Cardiac fibroblast (primary cell): ENCODE data around the gene PALLD.

Experiments used
- DNase-seq, 2 donors: peaks; one replicate each; pipeline versions ENCODE4 v3.0.0 to v3.0.0-alpha.2; 2010; ENCODE audit warnings: low read depth in 2 of 2
- H3K4me3 ChIP-seq, 2 donors: replicated peaks in 1 of 2; 1 replicate in 1 of 2; 2 replicates in 1 of 2; pipeline ENCODE4 v1.5.1; 2011; ENCODE audit warnings: low read depth in 2 of 2, low read length in 2 of 2, mild to moderate bottlenecking in 2 of 2, moderate library complexity in 1 of 2
- TF ChIP-seq, protein P1 (sequence below): IDR thresholded peaks from one replicate; pipeline ENCODE4 v1.5.1; 2011; ENCODE audit warnings: low read depth, mild to moderate bottlenecking, low read length, inconsistent platforms

The PALLD gene

DNA sequence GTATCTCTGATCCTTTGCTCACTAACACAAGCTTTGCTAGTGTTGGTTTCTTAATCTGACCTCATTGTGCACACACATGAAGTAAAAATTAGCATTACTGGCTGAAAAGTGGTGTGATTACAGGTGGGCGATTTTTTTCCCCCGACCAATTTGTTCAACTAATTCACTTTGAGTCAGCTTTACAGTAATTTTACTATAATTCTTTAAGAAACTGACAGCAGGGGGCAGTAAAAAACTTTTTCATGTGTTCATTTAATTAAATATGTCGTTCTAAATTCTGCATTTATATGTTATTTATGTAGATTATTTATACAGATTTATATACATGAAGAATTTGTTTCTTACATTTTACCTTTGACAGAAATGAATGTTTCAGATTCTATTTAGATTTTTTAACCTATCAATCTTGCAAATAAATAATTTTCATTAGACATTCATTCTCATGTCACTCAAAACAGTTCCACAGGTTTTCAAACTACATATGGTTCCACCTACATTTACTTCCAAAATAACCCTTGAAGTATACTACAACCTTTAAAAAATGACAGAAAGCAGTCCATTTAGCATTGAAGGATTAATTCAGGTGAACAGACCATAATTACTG is 17.5 kb downstream of the PALLD start:
- no peak overlapping the region for H3K4me3 ChIP-seq
- TF ChIP-seq, protein P1, sequence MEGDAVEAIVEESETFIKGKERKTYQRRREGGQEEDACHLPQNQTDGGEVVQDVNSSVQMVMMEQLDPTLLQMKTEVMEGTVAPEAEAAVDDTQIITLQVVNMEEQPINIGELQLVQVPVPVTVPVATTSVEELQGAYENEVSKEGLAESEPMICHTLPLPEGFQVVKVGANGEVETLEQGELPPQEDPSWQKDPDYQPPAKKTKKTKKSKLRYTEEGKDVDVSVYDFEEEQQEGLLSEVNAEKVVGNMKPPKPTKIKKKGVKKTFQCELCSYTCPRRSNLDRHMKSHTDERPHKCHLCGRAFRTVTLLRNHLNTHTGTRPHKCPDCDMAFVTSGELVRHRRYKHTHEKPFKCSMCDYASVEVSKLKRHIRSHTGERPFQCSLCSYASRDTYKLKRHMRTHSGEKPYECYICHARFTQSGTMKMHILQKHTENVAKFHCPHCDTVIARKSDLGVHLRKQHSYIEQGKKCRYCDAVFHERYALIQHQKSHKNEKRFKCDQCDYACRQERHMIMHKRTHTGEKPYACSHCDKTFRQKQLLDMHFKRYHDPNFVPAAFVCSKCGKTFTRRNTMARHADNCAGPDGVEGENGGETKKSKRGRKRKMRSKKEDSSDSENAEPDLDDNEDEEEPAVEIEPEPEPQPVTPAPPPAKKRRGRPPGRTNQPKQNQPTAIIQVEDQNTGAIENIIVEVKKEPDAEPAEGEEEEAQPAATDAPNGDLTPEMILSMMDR = peak; percentile 15
- peak; percentile 61 to 75 for DNase-seq

DNA sequence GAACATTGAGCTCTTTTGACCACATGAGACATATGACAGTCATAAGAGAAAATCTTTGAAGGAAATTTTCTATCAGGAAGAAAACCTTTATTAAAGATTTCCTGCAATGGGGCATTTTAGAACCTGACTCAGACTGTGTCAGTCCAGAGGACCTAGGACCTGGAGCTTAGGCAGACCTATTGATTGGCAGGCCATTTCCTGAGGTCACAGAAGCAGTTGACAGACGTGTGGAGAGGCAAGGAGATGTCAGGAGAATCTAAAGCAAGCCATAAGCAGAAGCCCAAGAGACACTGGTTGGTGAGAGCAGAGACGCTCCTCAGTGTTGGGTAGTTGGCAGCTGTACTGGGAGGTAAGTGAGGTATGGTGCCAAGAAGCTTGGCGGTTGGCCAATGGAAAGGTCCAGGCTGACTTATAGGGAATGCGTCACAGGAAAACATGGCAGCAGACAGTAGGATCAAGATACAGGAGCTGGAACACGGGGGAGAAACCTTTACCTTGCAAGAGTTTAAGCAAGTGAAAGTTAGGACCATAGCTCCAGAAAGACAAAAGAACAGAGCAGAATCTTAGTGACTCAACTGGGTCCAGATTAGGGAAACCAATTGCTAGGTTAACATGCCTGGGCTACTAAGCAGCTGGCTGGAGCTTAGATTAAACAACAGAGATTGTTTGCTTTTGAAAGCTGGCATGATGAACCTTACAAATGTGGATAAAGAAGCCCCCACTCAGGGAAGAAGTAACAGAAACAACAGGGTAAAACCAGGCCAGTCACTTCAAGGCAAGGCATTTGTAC is 18.6 kb downstream of the PALLD start:
- TF ChIP-seq, protein P1 = no peak
- no peak for DNase-seq
- no peak overlapping the region for H3K4me3 ChIP-seq

DNA sequence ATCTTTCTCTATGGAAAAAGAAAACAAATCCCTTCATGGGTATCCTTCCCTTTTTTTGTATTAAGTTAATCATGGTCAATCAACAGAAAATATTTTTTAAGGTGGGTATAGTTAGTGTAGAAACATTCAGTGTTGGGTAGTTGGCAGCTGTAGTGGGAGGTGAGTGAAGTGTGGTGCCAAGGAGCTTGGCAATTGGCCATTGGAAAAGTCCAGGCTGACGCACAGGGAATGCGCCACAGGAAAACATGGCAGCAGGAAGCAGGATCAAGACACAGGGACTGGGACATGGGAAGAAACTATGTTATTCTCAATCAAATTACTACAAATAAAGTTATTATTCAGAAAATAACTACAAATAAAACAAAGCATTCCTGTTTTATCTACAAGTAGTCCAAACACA is 20.0 kb downstream of the PALLD start:
- no peak for DNase-seq
- TF ChIP-seq, protein P1 = no peak
- no peak overlapping the region for H3K4me3 ChIP-seq

DNA sequence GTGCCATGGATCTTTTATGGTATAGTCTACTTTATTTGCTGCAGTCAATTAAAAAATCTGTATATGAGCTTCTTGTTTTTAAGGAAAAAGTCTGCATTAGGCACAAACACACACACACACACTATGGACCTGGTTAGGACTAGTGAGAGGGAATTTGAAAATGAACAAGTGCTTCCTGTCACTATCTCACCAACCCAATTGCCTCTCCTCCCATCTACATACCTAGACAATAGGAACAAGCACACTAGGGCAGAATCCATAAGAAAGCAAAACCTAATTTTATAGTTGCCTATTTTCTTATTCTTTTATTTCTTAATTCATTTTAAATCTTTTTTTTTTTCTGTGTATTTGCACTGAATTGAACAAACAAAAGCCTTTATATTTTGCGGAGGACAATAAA is 22.7 kb downstream of the PALLD start:
- no peak for DNase-seq
- TF ChIP-seq, protein P1 = no peak
- no peak overlapping the region for H3K4me3 ChIP-seq

DNA sequence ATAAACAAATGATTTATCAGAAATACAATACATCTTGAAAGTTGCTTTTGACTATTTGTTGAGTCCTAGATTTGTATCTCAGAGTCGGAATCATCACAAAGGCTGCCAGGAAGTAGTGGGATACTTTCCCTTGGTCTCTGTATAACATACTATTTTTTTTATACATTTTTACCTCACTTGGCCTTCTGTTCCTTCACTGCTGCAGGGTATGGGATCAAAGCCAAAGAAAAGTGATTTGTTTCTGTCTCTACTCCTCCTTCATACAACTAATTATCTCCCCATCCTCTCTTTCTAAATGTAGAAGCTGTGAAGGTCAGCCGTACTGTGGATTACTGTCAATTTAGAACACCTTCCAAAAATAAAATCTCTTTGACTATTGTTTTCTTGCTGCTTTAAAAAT is 24.9 kb downstream of the PALLD start:
- TF ChIP-seq, protein P1 = no peak
- no peak overlapping the region for H3K4me3 ChIP-seq
- DNase-seq = no peak

DNA sequence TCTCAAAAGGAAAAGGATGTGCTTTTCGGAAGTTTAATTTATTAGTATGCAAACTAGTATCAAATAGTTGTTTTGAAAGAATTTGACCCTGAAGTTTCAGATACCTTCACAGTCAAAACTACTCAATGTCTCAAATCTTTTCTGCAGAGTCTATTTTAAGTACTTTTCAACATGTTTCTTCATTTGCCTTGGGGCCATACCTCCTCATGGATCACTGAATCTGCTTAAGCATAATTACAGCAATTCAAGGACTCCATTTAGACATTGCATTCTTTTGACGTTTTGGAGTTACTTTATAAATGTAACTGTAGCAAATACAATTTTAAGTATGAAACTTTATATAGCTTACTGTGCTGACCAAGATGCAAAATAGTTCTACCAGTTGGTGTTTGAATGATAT is 25.5 kb downstream of the PALLD start:
- no peak overlapping the region for H3K4me3 ChIP-seq
- TF ChIP-seq, protein P1 = no peak
- DNase-seq = no peak
